ENCODE data around the gene IFT172.

DNA sequence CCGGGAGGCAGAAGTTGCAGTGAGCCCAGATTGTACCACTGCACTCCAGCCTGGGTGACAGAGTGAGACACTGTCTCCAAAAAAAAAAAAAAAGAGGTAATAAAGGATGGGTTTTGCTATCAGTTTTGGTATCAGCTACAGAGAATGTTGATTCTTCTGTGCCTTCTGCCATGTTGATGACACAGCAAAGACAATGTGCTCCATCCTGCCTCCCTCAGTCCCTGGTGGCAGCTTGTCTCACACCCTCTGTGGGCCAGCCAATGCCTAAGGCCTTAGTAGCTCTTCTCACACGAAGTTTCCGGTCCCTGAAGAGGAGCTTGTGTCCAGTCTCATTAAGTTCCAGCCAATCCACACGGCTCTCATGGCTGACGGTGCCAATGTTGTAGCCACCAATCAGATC, 17.6 kb downstream of the IFT172 start:
- TF ChIP-seq CTCF (IDR thresholded peaks at IDR 0.05) (no peak), POLR2A (IDR thresholded peaks at IDR 0.05) (no peak)

Measured in body of pancreas (tissue), 4 donors.